HG03135 (cell line): Measurements from ENCODE around the gene HLA-B.
"Not testable (repeated sequence)": the region's sequence is repeated elsewhere in the genome, so short reads cannot be mapped to it uniquely, and the experiment has no call there.

Experiments used
- ATAC-seq: cut with Tn5 transposase; IDR thresholded peaks from one replicate; pipeline ENCODE4 v1.9.1; 2021; ENCODE audit warnings: mild to moderate bottlenecking, moderate library complexity; ENCODE audit not compliant: unreplicated experiment

The HLA-B gene

DNA sequence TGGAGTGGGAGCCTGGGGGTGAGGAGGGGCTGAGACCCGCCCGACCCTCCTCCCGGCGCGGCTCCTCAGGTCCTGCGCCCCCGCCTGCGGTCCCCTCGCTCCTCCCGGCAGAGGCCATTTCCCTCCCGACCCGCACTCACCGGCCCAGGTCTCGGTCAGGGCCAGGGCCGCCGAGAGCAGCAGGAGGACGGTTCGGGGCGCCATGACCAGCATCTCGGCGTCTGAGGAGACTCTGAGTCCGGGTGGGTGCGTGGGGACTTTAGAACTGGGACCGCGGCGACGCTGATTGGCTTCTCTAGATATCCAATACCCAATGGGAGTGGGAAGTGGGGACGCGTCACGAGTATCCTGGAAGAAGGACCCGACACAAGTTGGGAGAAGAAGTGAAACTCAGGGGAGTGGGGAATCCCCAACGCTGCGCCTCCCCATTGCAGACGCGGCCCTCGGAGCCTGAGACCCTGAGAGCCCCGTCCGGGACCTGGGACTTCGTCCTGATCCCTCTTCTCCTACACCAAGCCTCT is at the start of gene HLA-B:
TSS of gene HLA-B (minus strand) at position 234 of the 521 bp plus-strand sequence. CDS start at position 213, 21 bp downstream.
- ATAC-seq: peak; percentile 65

DNA sequence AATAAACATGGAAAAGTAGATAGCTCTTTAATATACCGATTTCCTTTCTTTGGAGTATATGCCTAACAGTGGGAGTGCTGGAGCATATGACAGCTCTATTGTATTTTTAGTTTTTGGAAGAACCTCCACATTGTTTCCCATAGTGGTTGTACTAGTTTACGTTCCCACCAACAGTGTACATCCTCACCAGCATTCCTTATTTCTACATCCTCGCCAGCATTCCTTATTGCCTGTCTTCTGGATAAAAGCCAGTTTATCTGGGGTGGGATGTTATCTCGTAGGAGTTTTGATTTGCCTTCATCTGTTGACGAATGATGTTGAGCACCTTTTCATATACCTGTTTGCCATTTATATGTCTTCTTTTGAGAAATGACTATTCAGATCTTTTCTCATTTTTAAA is 49.0 kb upstream of the HLA-B start:
- no peak for ATAC-seq

DNA sequence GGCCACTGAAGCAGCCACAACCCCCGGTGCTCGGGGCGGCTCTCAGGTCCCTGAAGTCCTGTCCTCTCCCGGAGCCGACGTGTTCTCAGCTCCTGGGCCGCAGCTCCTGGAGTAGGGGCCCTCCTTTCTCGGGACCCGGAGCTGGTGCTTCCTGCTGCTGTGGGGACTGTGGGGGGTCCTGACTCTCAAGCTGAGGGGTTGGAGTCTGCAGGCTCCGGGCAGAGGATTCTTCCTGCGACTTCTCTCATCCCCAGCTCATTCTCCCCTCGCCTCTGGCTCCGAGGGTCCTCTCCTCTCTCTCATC is 47.0 kb upstream of the HLA-B start:
- not testable (repeated sequence) for ATAC-seq

DNA sequence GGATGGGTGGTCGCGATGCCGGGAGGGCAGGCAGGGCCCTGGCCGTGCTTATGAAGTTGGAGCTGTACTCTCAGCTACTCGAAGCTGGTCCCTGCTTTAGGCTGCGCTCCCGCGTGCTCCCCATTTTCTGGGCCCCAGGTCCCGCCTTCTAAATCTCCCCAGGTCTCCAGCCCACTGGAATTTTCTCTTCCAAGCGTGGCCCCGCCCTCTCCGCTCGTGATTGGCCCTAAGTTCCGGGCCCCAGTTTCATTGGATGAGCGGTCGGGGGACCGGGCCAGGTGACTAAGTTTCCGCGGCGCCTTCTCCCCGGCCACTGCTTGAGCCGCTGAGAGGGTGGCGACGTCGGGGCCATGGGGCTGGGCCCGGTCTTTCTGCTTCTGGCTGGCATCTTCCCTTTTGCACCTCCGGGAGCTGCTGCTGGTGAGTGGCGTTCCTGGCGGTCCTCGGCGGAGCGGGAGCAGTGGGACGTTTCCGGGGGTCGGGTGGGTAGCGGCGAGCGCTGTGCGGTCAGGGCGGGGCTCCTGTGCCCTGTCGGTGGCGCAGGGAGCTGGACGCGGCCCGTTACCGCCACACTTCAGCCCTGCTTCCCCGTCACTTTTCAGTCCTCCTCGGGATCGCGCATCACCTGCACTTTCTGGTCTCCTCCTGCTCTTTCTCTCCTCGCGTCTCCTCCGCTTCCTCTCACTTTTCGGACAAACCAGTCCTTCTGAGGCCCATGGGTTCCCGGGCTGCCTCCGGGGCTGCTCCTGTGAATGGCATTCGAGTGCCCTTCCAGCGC is 46.5 kb upstream of the HLA-B start, which contains the start of gene MICA:
TSS of gene MICA (plus strand) at position 313 of the 778 bp plus-strand sequence. CDS start at position 351, 38 bp downstream.
- peak; percentile 53 for ATAC-seq

DNA sequence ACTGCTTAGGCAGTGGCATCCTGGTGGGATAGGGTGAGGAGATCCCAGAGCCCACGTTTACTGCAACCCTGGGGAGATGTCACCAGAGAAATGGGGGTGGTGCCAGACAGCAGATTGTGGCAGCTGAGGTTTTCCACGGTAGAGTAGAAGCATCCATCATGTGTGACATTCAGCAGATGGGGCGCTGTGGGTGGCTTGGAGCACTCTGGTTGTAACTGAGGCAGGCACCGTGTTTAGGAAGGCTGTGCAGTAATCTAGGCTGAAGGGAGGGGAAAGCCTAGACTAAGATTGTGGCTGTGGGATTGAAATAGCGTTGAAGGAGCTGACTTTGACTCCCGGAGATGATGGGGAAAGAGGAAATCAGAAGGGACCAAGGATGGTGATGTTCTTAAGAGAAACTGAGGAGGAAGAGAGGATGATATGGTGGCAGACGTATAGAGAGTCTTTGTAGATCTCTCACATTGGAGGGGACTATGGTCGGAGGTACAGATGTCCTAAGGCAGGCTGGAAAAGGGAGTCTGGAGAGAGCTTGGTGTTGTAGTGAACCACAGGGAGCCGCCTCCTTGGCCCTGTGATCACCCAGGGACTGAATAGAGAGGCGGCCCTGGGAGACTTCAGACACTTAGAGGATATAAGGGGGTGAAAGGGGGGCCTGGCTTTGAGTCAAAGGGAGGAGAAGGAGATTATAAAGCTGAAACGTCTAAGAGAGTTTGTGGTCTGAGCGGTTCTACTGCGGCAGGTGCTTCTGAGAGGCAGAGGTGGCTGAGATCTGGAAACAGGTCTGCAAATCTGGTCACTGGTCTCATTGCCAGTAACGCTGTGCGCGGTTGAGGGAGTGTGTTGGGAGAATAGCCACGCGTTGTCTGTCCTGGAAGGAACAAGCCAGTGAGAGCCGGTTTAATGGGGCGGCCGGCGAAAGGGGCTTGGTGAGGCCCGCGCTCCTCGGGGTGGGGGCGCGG is 45.6 kb upstream of the HLA-B start:
- ATAC-seq: peak; percentile 19

DNA sequence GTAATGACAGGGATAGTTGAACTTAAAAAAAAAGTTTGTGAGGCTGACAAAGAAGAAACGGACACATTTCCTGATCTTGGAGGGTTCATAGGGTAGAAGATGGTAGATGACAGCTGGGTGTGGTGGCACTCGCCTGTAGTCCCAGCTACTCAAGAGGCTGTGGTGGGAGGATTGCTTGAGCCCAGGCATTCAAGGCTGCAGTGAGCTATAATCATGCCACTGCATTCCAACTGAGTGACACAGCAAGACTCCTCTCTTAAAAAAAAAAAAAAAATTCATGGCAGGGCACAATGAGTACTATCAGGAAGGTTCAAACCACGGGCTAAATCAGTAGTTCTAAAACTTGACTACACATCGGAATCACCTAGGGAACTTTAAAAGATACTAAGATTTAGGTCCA is 44.4 kb upstream of the HLA-B start:
- no peak for ATAC-seq

DNA sequence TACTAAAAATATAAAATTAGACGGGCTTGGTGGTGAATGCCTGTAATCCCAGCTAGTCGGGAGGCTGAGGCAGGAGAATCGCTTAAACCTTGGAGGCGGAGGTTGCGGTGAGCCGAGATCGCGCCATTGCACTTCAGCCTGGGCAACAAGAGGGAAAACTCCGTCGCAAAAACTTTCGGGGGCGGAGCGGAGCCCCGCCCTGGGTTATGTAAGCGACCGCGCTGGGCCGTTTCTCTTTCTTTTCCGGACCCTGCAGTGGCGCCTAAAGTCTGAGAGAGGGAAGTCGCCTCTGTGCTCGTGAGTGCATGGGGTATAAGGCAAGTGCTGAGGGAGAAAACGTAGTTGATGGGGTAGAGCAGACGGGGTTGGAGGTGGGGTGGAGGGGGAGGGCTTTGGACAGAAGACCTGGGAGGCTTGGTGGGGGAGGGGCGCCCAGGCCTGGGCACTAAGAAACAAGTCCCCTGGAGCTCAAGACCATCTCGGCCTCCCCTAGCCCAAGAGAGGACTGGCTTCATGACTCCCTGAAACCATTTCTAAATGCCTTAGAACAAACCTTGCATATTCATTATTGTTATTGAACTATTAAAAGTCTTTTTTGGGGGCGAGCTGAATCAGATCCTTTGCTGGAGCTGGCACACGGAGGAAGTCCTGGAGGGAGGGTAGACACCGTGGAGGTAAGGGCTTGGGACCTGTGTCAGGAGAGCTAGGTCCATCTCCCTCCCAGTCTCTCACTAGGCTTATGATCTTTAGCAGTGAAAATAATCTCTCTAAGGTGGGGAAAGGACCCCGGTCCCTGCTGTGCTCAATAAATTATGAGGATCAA is 43.7 kb upstream of the HLA-B start:
- ATAC-seq: no peak

DNA sequence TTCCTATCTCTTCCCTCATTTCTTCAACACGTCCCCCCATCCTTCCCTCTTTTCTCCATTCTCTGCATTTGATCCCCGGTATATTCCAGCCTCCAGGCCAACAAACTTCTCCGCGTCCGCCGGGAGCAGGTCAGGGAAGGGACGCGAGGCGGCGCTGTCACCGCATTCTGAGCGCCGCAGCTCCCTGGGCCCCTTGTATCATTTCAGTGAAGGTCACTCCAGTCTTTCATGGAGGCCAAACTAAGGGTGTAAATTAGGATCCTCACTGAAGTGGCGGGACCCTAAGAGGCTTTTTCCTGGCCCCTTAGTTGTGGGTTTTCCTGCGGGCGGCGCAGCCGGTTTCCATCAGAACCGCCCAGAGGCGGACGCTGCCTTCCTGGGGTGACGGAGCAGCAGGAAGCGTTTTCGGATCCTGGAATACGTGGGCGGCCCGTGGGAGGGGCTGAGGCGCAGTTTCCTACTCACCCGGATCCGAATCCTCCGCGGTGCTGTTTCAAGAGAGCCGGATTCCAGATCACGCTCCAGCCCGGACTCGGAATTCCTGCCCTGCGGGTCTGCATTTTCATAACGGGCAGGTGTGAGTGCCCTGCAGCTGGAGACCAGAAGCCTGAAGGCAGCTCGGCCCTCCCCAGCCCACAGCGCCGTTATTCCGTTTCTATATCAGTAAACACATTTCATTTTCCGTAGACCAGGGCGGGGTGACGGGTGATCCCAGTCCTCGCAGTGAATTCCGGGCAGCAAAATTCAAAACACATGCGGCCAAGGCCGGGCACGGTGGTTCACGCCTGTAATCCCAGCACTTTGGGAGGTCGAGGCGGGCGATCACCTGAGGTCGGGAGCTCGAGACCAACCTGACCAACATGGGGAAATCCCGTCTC is 42.8 kb upstream of the HLA-B start:
- no peak for ATAC-seq

DNA sequence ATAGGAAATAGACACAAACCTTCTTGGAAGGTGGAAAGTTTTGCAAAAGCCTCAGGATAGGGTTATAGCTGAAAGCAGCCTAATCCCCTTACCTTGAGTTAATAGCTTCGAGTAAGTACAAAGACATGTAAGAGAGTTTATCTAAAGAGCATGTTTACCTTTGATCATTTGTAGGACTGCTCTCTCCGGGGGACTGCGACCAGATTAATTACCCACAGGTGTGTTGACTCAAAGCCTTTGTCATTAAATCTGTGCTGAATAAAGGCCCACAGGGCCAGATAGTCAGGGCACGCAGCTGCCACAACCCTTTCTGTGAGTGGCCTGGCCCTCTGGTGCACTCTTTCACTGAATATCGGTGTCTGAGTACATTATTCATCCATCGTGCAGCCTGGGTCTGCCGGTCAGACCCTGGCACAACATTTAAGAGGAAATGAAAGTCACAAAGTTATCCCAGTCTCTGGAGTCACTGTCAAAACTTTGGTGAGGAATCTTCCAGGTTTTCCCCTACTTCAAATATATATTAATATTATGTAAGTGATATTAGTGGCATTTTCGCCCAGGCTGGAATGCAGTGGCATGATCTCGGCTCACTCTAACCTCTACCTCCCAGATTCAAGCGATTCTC is 41.0 kb upstream of the HLA-B start:
- ATAC-seq: no peak

DNA sequence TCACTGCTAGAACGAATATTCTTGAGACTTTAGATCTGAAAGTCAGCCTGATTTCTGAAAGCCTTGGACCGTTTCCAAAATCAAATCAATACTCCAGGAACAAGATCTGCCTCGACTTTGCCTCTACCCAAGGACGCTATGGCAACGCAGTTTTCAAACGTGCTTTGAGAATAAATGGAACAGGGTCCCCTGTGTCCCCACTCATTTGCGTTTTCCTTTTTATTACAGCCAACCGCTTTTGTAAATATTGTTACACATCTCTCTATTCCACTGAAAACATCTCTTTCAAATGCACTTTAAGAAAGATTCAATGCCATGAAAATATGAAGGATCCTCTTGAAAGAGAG is 40.1 kb upstream of the HLA-B start:
- not testable (repeated sequence) for ATAC-seq

DNA sequence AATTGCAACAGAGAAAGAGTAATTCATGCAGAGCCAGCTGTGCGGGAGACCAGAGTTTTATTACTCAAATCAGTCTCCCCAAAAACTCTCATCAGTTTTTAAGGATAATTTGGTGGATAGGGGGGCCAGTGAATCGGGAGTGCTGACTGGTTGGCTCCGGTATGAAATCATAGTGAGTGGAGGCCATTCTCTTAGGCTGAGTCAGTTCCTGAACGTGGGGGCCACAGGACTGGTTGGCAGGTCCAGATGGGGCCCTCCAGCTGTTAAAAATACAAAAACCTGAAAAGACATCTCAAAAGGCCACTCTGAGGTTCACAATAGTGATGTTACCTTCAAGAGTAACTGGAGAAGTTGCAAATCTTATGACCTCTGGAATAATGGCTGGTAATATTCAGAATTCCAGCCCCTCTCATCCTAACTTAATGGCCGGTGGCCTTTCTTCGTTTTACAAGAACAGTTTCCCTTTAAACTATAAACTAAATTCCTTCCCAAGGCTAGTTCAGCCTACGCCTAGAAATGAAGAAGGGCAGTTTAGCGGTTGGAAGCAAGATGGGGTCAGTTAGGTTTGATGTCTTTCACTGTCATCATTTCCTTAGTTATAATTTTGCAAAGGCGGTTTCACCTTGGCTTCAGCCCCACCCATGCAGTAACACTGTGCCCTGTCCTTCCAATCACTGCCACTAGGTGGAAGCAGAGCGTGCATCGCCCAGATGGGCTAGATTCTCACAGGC is 39.6 kb upstream of the HLA-B start:
- ATAC-seq: no peak

DNA sequence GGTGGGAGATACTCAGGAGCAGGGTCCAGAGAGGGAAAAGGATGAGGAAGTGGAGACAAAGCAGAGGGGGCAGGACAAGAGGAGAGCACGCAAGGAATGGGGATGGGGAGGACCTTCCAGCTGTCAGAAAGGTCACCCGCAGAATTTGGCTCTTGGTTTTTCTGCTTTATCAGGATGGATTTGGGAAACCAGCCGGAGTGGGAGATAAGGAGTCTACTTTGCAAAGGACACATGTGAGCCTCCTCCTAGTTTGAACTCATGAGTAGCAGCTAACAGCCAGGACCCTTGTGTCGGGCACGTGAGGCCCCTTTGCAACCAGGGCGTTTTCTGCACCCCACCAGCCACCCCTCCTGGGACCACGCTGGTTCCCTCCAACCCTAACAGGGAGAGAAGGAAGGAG is 38.9 kb upstream of the HLA-B start:
- ATAC-seq: no peak

DNA sequence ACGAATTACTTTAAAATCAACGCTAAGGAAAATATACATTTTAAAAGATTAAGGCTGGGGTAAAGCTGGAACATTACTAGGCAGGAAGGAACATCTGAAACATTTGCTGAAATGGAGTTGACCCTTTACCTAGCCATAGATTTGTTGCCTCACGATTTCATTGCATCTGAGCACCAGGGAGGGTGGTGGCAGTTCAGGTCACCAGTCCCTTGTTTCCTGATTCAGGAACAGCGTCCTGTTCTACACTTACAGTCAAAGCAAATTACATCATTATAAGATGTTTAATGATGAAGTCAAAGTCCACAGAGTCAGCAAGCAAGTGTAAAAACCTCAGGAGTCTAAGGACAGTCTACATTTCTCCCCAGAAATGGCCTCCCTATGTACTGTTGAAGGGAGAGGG is 37.4 kb upstream of the HLA-B start:
- no peak for ATAC-seq

DNA sequence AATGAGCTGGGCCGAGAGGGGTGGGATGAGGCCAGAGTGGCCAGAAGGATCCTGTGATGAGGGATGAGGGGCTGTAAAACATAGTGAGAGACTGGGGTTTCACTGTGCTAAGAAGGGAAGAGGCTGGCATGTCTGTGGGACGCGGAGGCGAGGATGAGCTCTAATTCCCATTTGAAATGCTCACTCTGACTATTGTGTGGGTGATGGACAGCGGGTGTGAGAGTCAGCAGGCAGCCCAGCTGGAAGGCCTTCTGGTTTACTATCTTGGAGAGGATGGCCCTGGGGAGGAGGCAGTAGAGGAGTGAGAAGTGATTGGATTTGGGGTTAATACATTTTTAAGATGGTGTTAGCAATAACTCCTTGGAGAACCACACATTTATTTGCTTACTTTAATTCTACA is 37.0 kb upstream of the HLA-B start:
- no peak for ATAC-seq

DNA sequence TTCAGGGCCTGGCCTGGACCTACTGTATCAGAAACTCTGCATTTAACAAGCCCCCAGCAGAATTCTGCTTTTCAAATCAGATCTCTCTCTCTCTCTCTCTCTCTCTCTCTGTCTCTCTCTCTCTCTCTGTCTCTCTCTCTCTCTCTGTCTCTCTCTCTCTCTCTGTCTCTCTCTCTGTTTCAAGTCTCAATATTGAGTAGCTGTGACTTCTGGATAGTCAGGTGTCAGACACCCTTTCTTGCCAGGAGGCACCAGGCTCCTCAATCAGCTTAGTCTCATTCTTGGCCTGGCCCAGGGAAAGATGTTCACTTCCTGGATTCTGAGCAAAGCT is 32.8 kb upstream of the HLA-B start:
- not testable (repeated sequence) for ATAC-seq

DNA sequence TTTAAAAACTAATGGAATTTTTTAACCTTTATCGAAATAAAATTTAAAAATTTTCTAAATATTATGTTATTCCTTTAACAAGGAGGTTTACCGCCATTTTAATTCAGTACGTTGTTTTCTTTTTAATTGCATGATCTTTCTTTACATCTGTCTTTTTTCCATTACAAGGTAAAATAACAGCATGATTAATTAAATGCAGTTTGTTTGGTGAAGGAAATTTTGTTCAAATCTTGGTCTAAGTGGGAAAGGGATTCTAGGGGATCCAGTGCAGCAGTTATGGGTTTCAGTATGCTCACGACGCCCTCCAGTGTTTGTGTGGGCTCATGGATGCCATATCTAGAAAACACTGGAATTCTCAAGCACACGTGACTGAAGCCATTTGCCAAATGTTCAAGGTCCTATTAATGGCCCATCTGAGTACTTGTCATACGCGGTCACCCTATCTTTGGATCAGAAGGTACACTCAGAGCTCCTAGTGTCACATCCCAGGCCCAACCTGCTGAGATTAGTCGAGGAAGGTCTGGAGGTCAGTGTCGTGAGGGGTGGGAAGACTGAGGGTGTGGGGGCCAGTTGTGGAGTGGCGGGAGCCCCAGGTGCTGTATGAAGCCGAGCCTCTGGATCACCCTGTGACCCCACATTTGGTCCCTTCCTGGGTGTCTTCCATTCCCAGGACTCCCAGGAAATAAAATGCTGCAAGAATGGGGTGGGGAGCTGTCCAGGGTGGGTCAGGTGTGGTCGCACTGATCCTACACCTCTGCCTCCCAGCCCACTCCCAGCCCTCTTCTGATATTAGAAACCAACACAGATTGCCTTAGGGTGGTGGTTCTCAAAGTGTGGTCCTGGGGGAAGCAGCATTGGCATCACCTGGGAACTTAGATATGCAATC is 32.2 kb upstream of the HLA-B start:
- ATAC-seq: not testable (repeated sequence)

DNA sequence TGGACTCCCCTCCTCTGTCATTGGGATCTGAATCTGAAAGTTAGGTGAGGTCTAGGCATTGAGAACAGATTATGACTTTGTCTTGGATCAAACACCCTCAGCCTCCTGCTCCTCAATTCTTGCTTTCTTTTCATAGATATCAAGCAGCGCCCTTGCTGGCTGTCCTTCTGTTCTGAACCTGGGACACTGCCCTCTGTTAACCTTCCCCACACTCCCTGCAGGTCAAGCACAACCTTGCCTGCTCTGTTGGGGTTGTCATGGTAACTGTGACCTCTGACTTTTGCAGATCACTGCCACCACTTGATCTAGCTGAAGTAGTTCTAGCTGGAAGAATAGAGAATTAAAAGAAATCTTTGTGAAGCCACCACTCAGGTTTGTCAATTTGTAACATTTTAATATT is 30.0 kb upstream of the HLA-B start:
- no peak for ATAC-seq

DNA sequence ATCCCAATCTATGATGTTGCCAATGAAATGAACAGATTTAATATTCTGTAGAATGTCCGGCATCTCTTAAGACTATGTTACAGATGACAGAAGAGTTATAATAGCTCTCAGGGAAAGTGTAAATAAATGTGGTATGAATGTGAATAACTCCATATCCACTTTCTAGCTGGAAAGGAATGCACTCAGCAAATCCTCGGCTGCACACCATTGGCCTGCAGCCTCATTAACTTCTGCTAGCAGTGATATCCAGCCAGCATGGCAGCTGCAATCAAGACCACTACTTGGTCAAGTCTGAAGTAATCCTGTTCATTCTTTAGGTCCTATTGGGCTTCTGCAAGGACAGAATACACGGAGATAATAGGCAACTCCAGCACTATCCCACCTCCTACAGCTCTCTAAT is 29.1 kb upstream of the HLA-B start:
- ATAC-seq: no peak
